Hematopoietic multipotent progenitor cell treated with erythropoietin and hydrocortisone succinate and interleukin-3 and kit ligand, for 6 days (in vitro differentiated cells): Measurements from ENCODE around the gene CCDC124.

ENCODE experiments used
- DNase-seq: peaks from one replicate; pipeline ENCODE4 v3.0.0-alpha.2; 2015

CCDC124 gene

DNA sequence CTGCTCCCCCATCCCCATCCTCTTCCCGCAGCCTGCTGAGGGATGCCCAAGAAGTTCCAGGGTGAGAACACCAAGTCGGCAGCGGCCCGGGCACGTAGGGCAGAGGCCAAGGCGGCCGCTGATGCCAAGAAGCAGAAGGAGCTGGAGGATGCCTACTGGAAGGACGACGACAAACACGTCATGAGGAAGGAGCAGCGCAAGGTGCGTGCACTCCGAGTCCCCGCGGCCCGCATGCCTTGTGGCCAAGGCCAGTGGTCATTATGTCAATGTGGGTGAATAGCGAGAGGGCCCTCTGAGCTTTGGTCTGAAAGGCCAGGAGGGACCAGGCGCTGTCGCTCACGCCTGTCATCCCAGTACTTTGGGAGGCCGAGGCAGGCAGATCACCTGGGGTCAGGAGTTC lies 3.6 kb downstream of the CCDC124 start:
- DNase-seq = no peak

GRCh38 chr19:17937371-17937900 lies 4.6 kb downstream of the CCDC124 start:
- no peak for DNase-seq

DNA sequence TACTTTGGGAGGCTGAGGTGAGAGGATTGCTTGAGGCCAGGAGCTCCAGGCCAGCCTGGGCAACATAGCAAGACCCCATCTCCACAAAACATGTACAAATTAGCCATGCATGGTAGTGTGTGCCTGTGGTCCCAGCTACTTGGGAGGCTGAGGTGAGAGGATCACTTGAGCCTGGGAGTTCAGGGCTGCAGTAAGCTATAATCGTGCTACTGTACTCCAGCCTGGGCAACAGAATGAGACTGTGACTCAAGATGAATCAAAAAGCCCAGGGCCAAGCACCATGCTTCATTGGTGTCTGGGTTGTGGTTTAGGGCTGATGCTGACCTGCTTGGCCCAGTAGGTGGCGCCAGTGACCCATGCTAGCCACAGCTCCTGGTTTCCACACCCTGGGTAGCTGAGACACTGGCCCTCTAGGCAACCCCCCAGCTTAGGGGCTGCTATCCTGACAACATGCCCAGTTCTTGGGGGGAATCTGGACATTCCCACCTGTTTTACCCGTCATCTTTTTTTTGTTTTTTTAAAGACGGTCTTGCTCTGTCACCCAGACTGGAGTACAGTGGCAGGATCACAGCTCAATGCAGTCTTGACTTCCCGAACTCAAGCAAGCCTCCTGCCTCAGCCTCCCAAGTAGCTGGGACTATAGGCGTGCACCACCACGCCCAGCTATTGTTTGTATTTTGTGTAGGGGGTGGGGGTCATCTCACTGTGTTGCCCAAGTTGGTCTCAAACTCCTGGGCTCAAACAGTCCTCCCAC lies 5.5 kb downstream of the CCDC124 start:
- DNase-seq = peak; percentile 89

DNA sequence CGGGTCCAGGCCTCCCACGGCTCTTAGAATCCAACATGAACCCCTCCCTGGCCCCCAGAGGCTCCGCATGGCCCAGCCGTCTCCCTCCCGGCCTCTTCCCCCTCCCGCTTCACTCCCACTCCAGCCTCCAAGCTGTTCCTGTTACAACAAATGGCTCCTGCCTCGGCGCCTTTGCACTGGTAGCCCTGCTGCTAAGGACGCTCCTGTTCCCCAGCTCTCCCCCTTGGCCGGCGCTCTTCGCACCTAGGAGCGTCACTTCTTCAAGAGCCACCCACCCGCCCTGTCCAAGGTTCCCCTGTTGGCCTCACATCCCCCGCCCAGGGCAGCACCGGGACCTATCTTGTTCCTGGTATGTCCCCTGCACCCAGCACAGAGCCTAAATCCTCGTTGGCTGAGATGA lies 9.4 kb downstream of the CCDC124 start:
- no peak for DNase-seq

DNA sequence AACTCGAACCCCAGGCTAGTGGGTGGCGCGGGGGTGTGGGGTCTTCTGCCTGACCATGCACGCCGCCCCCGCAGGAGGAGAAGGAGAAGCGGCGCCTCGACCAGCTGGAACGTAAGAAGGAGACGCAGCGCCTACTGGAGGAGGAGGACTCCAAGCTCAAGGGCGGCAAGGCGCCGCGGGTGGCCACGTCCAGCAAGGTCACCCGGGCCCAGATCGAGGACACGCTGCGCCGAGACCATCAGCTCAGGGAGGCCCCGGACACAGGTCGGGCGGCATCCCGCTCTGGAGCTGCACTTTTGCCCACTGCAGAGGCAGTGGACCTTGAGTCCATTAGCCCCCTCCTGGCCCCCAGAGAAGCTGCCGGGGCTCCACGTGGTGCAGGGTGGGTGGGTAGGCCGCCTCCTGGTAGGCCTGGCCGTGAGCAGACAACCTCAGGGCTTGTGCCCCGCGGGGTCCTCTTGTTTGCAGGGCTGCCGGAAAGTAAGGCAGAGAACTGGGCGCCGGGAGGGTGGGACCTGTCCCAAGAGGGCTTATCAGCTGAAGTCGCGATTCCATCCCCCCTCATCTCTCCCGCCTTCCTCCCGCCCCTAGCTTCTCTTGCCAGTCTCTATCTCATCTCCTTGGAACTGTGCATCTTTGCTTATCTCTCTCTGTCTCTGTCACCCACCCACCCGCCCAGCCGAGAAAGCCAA lies 9.9 kb downstream of the CCDC124 start:
- DNase-seq = peak; percentile 86

DNA sequence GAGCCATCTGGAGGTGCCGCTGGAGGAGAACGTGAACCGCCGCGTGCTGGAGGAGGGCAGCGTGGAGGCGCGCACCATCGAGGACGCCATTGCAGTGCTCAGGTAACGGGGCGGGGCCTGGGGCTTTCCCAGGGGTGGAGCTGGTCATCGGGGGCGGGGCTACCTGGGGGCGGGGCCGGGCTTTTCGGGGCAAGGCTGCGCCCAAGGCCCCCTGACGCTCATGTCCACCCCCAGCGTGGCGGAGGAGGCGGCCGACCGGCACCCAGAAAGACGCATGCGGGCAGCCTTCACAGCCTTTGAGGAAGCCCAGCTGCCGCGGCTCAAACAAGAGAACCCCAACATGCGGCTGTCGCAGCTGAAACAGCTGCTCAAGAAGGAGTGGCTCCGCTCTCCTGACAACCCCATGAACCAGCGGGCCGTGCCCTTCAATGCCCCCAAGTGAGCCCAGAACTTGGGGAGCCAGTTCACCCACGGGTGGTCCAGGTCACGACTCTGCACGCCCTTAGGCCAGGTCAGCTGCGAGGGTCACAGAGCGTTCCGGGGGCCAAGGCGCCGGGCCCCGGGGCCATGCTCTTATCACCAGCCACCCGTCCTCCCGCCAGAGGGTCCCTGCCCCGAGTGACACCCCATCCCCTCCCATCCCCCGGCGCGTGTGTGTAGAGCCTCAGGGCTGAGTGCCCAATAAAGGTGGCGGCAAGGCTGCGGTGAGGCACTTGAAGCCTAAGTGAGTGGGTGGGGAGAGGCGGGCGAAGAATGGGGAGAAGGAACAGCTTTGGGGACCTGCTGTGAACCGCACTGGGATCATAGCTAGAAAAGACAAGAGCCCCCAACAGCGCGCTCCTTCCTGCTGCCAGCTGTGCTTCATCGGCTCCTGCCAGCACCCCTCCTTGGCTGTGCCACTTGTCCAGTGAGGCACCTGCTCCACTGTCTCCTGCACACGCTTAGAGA lies 10.7 kb downstream of the CCDC124 start:
- DNase-seq = no peak

DNA sequence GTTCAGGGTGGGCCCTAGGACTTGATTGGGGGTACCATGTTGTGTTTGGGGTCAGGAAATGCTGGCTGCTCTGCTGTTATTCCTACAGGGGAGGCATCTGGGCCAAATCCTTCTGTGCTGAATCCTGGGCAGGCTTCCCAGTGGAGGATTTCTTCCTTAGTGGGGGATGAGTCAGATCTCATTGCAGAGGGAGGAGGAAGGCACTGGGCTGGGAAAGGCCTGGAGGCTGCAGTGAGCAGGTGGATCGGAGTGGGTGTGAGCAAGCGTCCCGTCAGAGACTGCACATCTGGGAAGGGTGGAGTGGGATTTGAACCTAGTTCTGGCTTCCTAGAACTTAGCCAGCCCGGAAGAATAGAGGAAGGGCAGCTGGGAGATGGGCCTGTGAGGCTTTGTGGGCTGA lies 11.5 kb downstream of the CCDC124 start:
- no peak for DNase-seq

DNA sequence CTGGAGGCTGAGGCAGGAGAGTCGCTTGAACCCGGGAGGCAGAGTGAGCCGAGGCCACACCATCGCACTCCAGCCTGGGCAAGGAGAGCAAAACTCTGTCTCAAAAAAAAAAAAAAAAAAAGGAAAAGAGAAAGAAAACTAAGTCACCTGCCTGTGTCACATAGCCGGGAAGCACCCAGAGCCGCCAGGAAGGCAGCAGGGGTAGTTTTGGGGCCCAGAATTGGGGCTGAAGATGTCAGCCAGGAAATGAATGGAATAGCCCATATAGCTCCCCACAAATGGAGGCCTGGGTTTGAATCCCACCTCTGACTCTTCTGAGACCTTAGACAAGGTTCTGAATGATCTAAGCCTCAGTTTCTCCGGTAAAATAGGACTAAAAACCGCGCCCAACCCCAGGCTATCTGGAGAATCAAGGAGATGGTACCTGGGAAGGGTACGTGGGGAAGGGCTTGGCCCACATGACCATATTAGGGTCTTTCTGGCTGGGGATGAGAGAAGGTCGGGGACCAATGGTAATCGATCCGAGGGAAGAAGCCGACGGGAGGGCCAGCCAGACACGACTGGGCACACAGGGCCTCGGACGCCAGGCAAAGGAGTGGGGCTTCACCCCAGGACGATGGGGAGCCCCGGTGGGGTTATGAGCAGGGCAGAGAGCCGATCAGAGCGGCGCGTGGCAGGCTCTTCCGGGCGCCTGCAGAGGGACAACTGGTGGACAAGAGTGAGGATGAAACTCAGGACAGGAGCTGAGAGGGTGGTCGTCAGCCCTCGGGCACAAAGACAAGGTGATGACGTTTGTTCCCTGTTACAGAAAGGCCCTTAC lies 14.4 kb downstream of the CCDC124 start:
- DNase-seq = no peak

DNA sequence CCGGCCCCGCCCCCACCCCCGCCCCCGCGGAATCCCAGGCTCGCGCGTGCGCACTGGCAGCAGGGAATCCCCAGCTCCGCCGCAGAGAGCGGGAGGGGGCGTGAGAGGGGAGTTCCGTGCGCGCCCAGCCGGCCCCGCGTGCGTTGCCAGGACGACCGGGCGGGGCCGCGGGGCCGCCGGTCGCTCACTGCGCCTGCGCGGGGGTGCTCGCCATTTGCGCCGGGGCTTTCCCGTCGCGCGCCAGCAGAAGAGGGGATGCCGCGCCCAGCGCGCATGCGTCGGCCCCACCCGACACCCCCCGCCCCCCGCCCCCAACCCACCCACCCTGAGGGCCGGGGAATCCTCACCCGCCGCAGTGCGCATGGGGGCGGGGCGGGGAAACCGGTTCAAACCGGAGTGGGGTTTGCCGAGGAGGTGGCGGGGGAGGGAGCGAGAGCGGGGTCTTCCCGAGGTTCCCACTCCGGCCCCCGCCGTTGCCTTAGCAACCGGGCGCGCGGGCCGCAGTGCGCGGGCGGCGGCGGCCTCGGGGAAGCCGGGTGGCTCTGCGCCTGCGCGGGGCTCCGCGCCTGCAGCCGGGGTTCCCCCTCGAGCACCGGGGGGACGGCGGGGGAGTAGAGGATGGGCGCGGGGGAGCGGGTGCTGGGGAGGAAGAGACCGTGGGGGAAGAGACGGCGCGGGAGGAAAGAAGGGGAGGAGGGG lies 15.1 kb downstream of the CCDC124 start:
- peak; percentile 96 for DNase-seq

- no peak for DNase-seq
Observed at GRCh38 chr19:17948514-17948900, 15.7 kb downstream of the CCDC124 start.

DNA sequence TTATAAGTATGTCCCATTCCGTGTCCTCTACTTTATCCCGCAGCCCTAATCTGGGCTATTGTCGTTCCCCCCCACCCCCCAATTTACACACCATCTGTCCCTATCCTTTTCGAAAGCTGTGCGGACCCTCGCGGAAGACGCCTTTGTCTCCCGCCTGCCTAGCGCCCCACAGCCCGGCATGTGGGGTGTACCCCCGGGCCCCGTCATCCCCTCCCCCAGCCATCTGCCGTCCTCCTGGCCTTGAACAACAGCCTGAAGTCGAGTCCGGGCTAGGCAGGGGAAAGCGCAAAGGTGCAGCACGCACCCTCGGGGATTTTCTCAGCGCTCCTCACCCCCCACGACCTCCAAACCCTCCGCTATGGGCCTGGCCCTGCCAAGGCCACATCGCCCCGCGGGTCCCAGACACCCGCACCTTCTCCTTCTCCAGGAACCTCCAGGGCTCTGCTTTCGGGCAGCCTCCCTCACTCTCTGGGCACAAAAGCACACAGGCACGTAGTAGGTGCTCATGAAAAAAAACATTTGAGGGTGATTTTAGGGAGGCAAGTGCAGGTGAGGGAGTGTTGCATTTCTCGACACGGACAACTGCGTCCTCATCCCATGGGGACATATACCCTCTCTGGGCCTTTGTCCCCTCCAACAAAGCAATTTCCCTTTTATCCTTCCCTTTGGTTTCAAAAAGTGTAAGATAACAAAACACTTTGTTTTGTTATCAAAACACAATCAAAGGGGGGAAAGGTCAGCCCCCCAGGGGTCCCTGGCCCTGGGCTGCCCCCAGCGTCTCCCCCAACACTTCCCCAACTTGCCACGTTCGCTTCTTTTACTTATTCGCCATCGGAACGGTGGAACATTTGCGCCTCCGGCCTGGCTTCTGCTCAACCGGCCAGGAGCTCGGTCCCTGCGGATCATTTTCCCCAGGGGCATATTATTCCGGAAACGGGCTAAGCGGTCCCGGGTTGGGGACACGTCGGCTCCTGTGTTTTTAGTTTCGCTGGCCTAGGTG lies 16.4 kb downstream of the CCDC124 start:
- DNase-seq = no peak

DNA sequence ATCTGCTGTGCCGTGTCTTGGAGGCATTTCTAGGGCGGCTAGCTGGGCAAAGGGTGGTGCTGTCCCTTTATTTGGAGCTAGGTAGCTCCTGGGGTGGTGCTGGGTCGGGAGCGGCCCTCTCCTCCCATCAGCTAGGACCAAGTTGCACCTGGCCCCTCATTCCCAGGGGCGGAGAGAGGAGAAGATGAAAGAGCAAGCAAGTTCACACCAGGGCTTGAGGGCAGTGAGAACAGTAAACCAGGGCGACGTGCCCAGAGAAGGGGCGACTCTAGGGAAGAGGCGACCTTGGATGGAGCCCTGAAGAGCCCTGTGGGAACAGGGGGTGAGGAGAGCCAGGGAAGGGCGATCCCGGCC lies 17.1 kb downstream of the CCDC124 start:
- no peak for DNase-seq

DNA sequence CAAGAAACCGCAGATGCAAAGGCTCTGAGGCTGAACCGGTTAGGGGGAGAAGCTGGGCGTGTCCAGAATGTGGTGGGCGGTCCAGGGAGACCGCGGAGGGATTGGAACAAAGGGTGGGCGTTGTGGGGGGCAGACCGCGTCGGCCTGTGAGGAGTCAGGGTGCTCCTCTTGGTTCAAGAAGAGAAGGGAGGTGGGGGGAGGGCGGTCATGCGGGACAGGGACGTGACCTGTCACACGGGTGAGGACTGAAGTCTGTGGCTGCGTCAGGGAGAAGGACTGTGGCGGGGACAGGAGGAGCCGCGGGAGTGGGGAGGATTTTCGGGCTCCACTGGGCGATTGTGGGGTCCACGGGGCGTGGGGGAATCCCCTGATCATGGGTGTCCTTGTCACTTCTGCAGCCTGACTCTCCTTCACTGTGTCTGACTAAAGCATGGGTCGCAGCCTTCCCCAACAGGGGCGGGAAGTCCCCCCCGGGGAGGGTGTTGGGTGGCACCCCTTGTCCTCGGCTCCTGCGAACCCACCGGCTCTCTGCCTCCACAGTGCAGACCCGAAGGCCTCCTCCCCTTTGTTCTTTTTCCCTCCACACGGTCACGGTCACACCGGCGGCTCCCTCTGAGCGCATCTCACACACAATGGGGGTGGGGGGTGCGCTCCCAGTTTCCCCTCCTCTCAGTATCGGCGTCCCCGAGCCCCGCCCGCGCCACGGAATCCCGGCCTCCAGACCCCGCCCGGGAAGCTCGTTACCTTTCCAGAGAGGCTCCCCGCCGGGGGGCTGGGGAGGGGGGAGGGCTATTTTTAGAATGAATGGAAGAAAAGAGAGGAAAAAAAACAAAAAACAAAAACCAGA lies 17.7 kb downstream of the CCDC124 start:
- peak; percentile 54 for DNase-seq

GRCh38 chr19:17951157-17951989 lies 18.6 kb downstream of the CCDC124 start:
- peak; percentile 44 for DNase-seq

GRCh38 chr19:17951990-17952976 lies 19.5 kb downstream of the CCDC124 start:
- no peak for DNase-seq

- DNase-seq = no peak
Observed at GRCh38 chr19:17953316-17953801, 20.5 kb downstream of the CCDC124 start.

DNA sequence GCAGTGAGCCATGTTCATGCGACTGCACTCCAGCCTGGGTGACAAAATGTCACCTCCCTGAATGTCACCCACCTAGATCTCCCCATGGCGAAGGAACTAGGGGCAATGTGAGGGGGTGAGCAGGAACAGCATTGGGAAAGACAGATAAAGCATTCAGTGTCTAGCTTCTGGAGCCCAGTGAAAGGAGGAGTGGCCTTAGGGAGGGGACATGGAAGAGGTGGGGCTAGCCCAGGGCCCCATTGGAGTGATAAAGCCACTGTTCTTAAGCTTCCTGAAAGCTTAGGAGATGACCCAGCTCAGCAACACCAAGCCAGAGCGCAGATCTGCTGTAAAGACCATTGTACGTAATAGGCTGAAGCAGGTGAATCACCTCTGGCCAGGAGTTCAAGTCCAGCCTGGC lies 21.1 kb downstream of the CCDC124 start:
- peak; percentile 80 for DNase-seq
